Stomach (tissue), 4 donors: Measurements from ENCODE around the gene SLC16A2.

ENCODE experiments used
- POLR2A ChIP-seq, 4 donors: fragments of 450-650 bp; IDR thresholded peaks; one replicate each; pipeline ENCODE4 v1.6.1; 2016; ENCODE audit warnings: antibody characterized with exemption in 4 of 4, control low read depth in 2 of 4, mild to moderate bottlenecking in 1 of 4, moderate library complexity in 1 of 4
- TF ChIP-seq, protein P1 (sequence below), 7 experiments: fragments of 450-650 bp in 4 of 7; fragments of 200-600 bp in 3 of 7; sonication (generic) in 3 of 7; IDR thresholded peaks; one replicate each; pipeline ENCODE4 v1.5.1; 2016 to 2019; ENCODE audit warnings: antibody characterized with exemption in 7 of 7, control low read depth in 2 of 7, mild to moderate bottlenecking in 1 of 7

DNA sequence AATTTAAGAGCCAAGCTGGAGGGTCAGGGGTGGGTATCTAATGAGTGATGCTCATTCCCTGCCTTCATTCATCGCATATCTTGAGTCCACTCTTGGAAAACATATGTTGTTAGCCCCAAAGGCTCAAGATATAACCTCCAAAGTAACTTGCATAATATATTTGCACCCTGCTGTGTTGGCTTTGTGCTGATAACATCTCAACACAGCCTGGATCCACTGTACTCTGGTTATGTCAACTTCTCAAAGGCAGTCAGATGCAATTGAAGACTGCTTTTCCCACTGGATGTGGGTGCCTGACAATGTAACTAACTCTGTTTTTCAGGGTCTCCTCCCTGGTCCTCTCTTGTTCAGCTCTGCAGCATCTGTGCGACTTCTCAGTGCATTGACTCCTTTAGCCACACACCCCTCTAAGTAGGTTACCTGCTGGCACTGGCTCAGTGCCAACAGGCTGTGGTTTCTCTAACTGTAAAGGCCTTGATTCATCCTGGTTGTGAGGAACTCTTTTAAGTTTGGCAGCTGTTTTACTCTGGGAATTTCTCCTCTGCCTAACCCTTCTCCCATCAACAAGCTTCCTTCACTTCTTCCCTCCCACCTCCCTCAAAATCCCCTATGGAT is 28.1 kb downstream of the SLC16A2 start:
- TF ChIP-seq, protein P1, sequence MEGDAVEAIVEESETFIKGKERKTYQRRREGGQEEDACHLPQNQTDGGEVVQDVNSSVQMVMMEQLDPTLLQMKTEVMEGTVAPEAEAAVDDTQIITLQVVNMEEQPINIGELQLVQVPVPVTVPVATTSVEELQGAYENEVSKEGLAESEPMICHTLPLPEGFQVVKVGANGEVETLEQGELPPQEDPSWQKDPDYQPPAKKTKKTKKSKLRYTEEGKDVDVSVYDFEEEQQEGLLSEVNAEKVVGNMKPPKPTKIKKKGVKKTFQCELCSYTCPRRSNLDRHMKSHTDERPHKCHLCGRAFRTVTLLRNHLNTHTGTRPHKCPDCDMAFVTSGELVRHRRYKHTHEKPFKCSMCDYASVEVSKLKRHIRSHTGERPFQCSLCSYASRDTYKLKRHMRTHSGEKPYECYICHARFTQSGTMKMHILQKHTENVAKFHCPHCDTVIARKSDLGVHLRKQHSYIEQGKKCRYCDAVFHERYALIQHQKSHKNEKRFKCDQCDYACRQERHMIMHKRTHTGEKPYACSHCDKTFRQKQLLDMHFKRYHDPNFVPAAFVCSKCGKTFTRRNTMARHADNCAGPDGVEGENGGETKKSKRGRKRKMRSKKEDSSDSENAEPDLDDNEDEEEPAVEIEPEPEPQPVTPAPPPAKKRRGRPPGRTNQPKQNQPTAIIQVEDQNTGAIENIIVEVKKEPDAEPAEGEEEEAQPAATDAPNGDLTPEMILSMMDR (IDR thresholded peaks at IDR 0.05) = no peak
- TF ChIP-seq POLR2A (IDR thresholded peaks at IDR 0.05) = no peak
